GM13976 (cell line): ENCODE results near the gene ABHD6.
A peak's percentile ranks its signal among the peaks of the same experiment; 100 is the strongest.
"Not testable (repeated sequence)": the region's sequence is repeated elsewhere in the genome, so short reads cannot be mapped to it uniquely, and the experiment has no call there.

Experiments
- DNase-seq: peaks from one replicate; pipeline ENCODE4 v3.0.0; 2012; ENCODE audit warnings: low spot score
- CTCF ChIP-seq: IDR thresholded peaks from 2 replicates; pipeline ENCODE4 v1.5.1; 2012; ENCODE audit warnings: borderline replicate concordance, mild to moderate bottlenecking; ENCODE audit not compliant: insufficient read depth; ENCODE audit errors: extremely low read depth, missing control alignments, control extremely low read depth
- in situ Hi-C: fragments of 300-500 bp; cut with MboI; formaldehyde crosslinking; loops from one replicate; pipeline ENCODE4 v1.12.0; 2022; ENCODE audit warnings: low sequenced_read_pairs, mixed read lengths, inconsistent platforms; ENCODE audit not compliant: unreplicated experiment

ABHD6 gene

GRCh38 chr3:58216496-58217195 lies 20.9 kb upstream of the ABHD6 start:
- in situ Hi-C loops, result no loop called here

GRCh38 chr3:58217209-58217811 lies 20.3 kb upstream of the ABHD6 start:
- TF ChIP-seq CTCF, result peak; percentile 75
- in situ Hi-C loops, result no loop called here
- DNase-seq, result peak; percentile 45

More at GRCh38 chr3:58216496-58217195, 20.9 kb upstream of the ABHD6 start:
- no peak for DNase-seq
- no peak for TF ChIP-seq CTCF

GRCh38 chr3:58218904-58219303 lies 18.7 kb upstream of the ABHD6 start:
- in situ Hi-C loops, result no loop called here
- TF ChIP-seq CTCF, result no peak
- DNase-seq, result no peak

- TF ChIP-seq CTCF, result no peak
- in situ Hi-C loops, result loop anchor here (5.0 kb wide), 1 partner anchor 35 kb away; no protein-coding TSS in a partner anchor
Observed at GRCh38 chr3:58222161-58222724, 15.3 kb upstream of the ABHD6 start.

GRCh38 chr3:58223855-58224254 lies 13.7 kb upstream of the ABHD6 start:
- DNase-seq, result no peak
- in situ Hi-C loops, result loop anchor here (5.0 kb wide), 1 partner anchor 37 kb away; no protein-coding TSS in a partner anchor
- TF ChIP-seq CTCF, result no peak

More at GRCh38 chr3:58222161-58222724, 15.3 kb upstream of the ABHD6 start:
- no peak for DNase-seq

- DNase-seq, in situ Hi-C loops: not testable (repeated sequence)
Observed at GRCh38 chr3:58227933-58228332, 9.7 kb upstream of the ABHD6 start.

GRCh38 chr3:58230876-58231552 lies 6.6 kb upstream of the ABHD6 start:
- no peak for DNase-seq
- in situ Hi-C loops, result no loop called here
- TF ChIP-seq CTCF, result no peak
